ENCODE data around the gene PLEKHH1.

GRCh38 chr14:67512463-67513310, 20.4 kb upstream of the PLEKHH1 start:
- TF ChIP-seq EZH2 (IDR thresholded peaks at IDR 0.05; ENCODE audit: borderline replicate concordance, low read length) (no peak), CTCF (conservative IDR thresholded peaks at IDR 0.05 in 1 of 2, IDR thresholded peaks at IDR 0.05 in 1 of 2; ENCODE audit: extremely low read depth in 1 of 2, insufficient read depth in 1 of 2, low read depth in 1 of 2, low read length in 2 of 2) (no peak)

All from mammary epithelial cell (primary cell).